ENCODE measurements around the gene HSD17B14.

- TF ChIP-seq CTCF (IDR thresholded peaks at IDR 0.05 in 2 of 3, conservative IDR thresholded peaks at IDR 0.05 in 1 of 3; ENCODE audit: insufficient read depth in 2 of 3, low read depth in 1 of 3, low read length in 3 of 3): no peak
- TF ChIP-seq CTBP1 (IDR thresholded peaks at IDR 0.05; ENCODE audit: borderline replicate concordance): no peak
- TF ChIP-seq MEF2A (IDR thresholded peaks at IDR 0.05; ENCODE audit: control insufficient read depth, low read depth, low read length): no peak
- TF ChIP-seq SMAD1 (IDR thresholded peaks at IDR 0.05; ENCODE audit: low read depth, low read length, partially characterized antibody): no peak
- no peak for TF ChIP-seq ZBTB2 (IDR thresholded peaks at IDR 0.05)
- no peak for TF ChIP-seq ZNF3 (CRISPR knock-in tag; IDR thresholded peaks at IDR 0.05)
- no peak for TF ChIP-seq THRA (IDR thresholded peaks at IDR 0.05)
- TF ChIP-seq CHD1 (IDR thresholded peaks at IDR 0.05; ENCODE audit: low read length): no peak
- no peak for TF ChIP-seq ZNF263 (CRISPR knock-in tag; IDR thresholded peaks at IDR 0.05; ENCODE audit: borderline replicate concordance)
- no peak for TF ChIP-seq FOXA3 (CRISPR knock-in tag; conservative IDR thresholded peaks at IDR 0.05 in 1 of 2, IDR thresholded peaks at IDR 0.05 in 1 of 2)
- TF ChIP-seq, protein P1, sequence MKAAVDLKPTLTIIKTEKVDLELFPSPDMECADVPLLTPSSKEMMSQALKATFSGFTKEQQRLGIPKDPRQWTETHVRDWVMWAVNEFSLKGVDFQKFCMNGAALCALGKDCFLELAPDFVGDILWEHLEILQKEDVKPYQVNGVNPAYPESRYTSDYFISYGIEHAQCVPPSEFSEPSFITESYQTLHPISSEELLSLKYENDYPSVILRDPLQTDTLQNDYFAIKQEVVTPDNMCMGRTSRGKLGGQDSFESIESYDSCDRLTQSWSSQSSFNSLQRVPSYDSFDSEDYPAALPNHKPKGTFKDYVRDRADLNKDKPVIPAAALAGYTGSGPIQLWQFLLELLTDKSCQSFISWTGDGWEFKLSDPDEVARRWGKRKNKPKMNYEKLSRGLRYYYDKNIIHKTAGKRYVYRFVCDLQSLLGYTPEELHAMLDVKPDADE (conservative IDR thresholded peaks at IDR 0.05; ENCODE audit: control insufficient read depth, low read depth, low read length): no peak
- no peak for TF ChIP-seq TEAD4 (IDR thresholded peaks at IDR 0.05; ENCODE audit: low read length)
- no peak for TF ChIP-seq TEAD4 (CRISPR knock-in tag; IDR thresholded peaks at IDR 0.05; ENCODE audit: borderline replicate concordance)
Observed at GRCh38 chr19:48777139-48777538, 59.2 kb downstream of the HSD17B14 start.

All from K562 (cell line).